ENCODE measurements around the gene NEURL1. TPM values are rescaled to one million over a fixed set of nuclear protein-coding genes. Genes with fewer than 3 reads are reported as not detected.
A peak's percentile ranks its signal among the peaks of the same experiment; 100 is the strongest.

The NEURL1 gene
- total RNA-seq, 1 donor from 2014 or later: 1.8 TPM

- no peaks in the 10 kb centered on the region for H3K27me3 Mint-ChIP-seq (ENCODE audit: low read depth)
- no peak for DNase-seq (ENCODE audit: low read depth, low spot score)
- H3K9me3 Mint-ChIP-seq: no peaks in the 10 kb centered on the region
- peaks cover 5% of the 10 kb centered on the region for H3K36me3 Mint-ChIP-seq (ENCODE audit: low read depth)
- no peak for TF ChIP-seq CTCF (conservative IDR thresholded peaks at IDR 0.05)
- no peaks in the 10 kb centered on the region for H3K4me1 Mint-ChIP-seq
- no peak overlapping the region for H3K27ac Mint-ChIP-seq (ENCODE audit: unreplicated experiment)
- H3K4me3 Mint-ChIP-seq: no peak overlapping the region
Observed at GRCh38 chr10:103626178-103626577, 132.7 kb downstream of the NEURL1 start.

- H3K27me3 Mint-ChIP-seq (ENCODE audit: low read depth): no peaks in the 10 kb centered on the region
- no peak for DNase-seq (ENCODE audit: low read depth, low spot score)
- H3K9me3 Mint-ChIP-seq: no peaks in the 10 kb centered on the region
- H3K4me3 Mint-ChIP-seq: no peak overlapping the region
- H3K27ac Mint-ChIP-seq (ENCODE audit: unreplicated experiment): peak overlapping the region; percentile 83
- no peaks in the 10 kb centered on the region for H3K4me1 Mint-ChIP-seq
- peaks cover 5% of the 10 kb centered on the region for H3K36me3 Mint-ChIP-seq (ENCODE audit: low read depth)
- TF ChIP-seq CTCF (conservative IDR thresholded peaks at IDR 0.05): no peak
Observed at GRCh38 chr10:103627111-103627892, 133.8 kb downstream of the NEURL1 start.

GRCh38 chr10:103627893-103628292 is 134.4 kb downstream of the NEURL1 start:
- no peak overlapping the region for H3K4me3 Mint-ChIP-seq
- no peaks in the 10 kb centered on the region for H3K27me3 Mint-ChIP-seq (ENCODE audit: low read depth)
- no peak for TF ChIP-seq CTCF (conservative IDR thresholded peaks at IDR 0.05)
- H3K27ac Mint-ChIP-seq (ENCODE audit: unreplicated experiment): peak overlapping the region; percentile 83
- no peak for DNase-seq (ENCODE audit: low read depth, low spot score)
- no peaks in the 10 kb centered on the region for H3K9me3 Mint-ChIP-seq
- no peaks in the 10 kb centered on the region for H3K4me1 Mint-ChIP-seq
- H3K36me3 Mint-ChIP-seq (ENCODE audit: low read depth): peaks cover 5% of the 10 kb centered on the region

- DNase-seq (ENCODE audit: low read depth, low spot score): no peak
- H3K36me3 Mint-ChIP-seq (ENCODE audit: low read depth): peaks cover 5% of the 10 kb centered on the region
- no peak overlapping the region for H3K4me3 Mint-ChIP-seq
- TF ChIP-seq CTCF (conservative IDR thresholded peaks at IDR 0.05): no peak
- H3K9me3 Mint-ChIP-seq: no peaks in the 10 kb centered on the region
- no peaks in the 10 kb centered on the region for H3K27me3 Mint-ChIP-seq (ENCODE audit: low read depth)
- no peak overlapping the region for H3K27ac Mint-ChIP-seq (ENCODE audit: unreplicated experiment)
- H3K4me1 Mint-ChIP-seq: peaks cover 4% of the 10 kb centered on the region
Observed at GRCh38 chr10:103629581-103629980, 136.1 kb downstream of the NEURL1 start.

GRCh38 chr10:103630156-103630555 is 136.7 kb downstream of the NEURL1 start:
- DNase-seq (ENCODE audit: low read depth, low spot score): no peak
- TF ChIP-seq CTCF (conservative IDR thresholded peaks at IDR 0.05): no peak
- no peaks in the 10 kb centered on the region for H3K9me3 Mint-ChIP-seq
- no peak overlapping the region for H3K4me3 Mint-ChIP-seq
- H3K27me3 Mint-ChIP-seq (ENCODE audit: low read depth): no peaks in the 10 kb centered on the region
- H3K27ac Mint-ChIP-seq (ENCODE audit: unreplicated experiment): no peak overlapping the region
- H3K36me3 Mint-ChIP-seq (ENCODE audit: low read depth): peaks cover 5% of the 10 kb centered on the region
- H3K4me1 Mint-ChIP-seq: peaks cover 8% of the 10 kb centered on the region
